WTC11 (cell line): ENCODE measurements around the gene STX17. TPM values are rescaled to one million over a fixed set of nuclear protein-coding genes. Genes with fewer than 3 reads are reported as not detected.

Source experiments
- ATAC-seq: fragments of 200-7000 bp; cut with Tn5 transposase; 2 replicates; pipeline ENCODE4 v1.10.0; 2021; ENCODE audit warnings: mild to moderate bottlenecking, moderate library complexity
- CTCF ChIA-PET: fragments of 300-600 bp; sonication (Branson Sonifier 250); formaldehyde crosslinking; loops from one replicate; lab custom pipeline; 2021; ENCODE audit warnings: antibody characterized with exemption; lab: Charles Lee
- POLR2A ChIA-PET: fragments of 350-600 bp; sonication (Branson Sonifier 250); formaldehyde crosslinking; loops from one replicate; lab custom pipeline; 2021; ENCODE audit warnings: antibody characterized with exemption; lab: Charles Lee
- DNase-seq: peaks from one replicate; pipeline ENCODE4 v3.0.0; 2021; ENCODE audit warnings: low spot score
- H3K27ac Mint-ChIP-seq: 2 replicates; pipeline ENCODE4 v1.8.0; 2021; ENCODE audit warnings: mixed read lengths
- H3K27me3 Mint-ChIP-seq: 2 replicates; pipeline ENCODE4 v1.8.0; 2021; ENCODE audit warnings: low read depth, mild to moderate bottlenecking, moderate library complexity, mixed read lengths
- H3K36me3 Mint-ChIP-seq: 2 replicates; pipeline ENCODE4 v1.8.0; 2021; ENCODE audit warnings: mixed read lengths
- H3K4me1 Mint-ChIP-seq: 2 replicates; pipeline ENCODE4 v1.8.0; 2022; ENCODE audit warnings: mixed read lengths
- H3K4me3 Mint-ChIP-seq: 2 replicates; pipeline ENCODE4 v1.8.0; 2021; ENCODE audit warnings: mild to moderate bottlenecking, moderate library complexity, mixed read lengths
- H3K9me3 Mint-ChIP-seq: 2 replicates; pipeline ENCODE4 v1.8.0; 2021; ENCODE audit warnings: mixed read lengths
- CTCF ChIP-seq: fragments of 200-600 bp; IDR thresholded peaks from 2 replicates; pipeline ENCODE4 v1.8.0; 2022; ENCODE audit warnings: antibody characterized with exemption
- E2F5 ChIP-seq: sonication (generic); formaldehyde crosslinking; IDR thresholded peaks from 2 replicates; pipeline ENCODE4 v1.8.1; 2022; ENCODE audit warnings: mild to moderate bottlenecking, moderate library complexity, missing genetic modification reagents
- NFE2L1 ChIP-seq: sonication (generic); formaldehyde crosslinking; IDR thresholded peaks from 2 replicates; pipeline ENCODE4 v1.8.1; 2023; ENCODE audit warnings: missing genetic modification reagents
- RELA ChIP-seq: sonication (generic); formaldehyde crosslinking; IDR thresholded peaks from 2 replicates; pipeline ENCODE4 v1.8.1; 2022; ENCODE audit warnings: missing genetic modification reagents, mild to moderate bottlenecking, borderline replicate concordance
- TEAD1 ChIP-seq: sonication (generic); formaldehyde crosslinking; IDR thresholded peaks from 2 replicates; pipeline ENCODE4 v1.8.0; 2022; ENCODE audit warnings: mild to moderate bottlenecking, missing genetic modification reagents
- TEAD4 ChIP-seq: sonication (generic); formaldehyde crosslinking; IDR thresholded peaks from 2 replicates; pipeline ENCODE4 v1.8.0; 2022; ENCODE audit warnings: mild to moderate bottlenecking, missing genetic modification reagents
- ZNF512 ChIP-seq: sonication (generic); formaldehyde crosslinking; IDR thresholded peaks from 2 replicates; pipeline ENCODE4 v1.8.1; 2022; ENCODE audit warnings: missing genetic modification reagents, borderline replicate concordance
- ZNF532 ChIP-seq: fragments of 250-450 bp; sonication (Bioruptor Pico); IDR thresholded peaks from 2 replicates; pipeline ENCODE4 v1.9.0; 2021; ENCODE audit warnings: mild to moderate bottlenecking, borderline replicate concordance
- ZSCAN18 ChIP-seq: fragments of 250-450 bp; sonication (Bioruptor Pico); IDR thresholded peaks from 2 replicates; pipeline ENCODE4 v2.1.2; 2022; ENCODE audit warnings: mild to moderate bottlenecking, moderate library complexity
- total RNA-seq: library from RNA; stranded (reverse); gene quantifications from 3 replicates; pipeline ENCODE4 v1.2.3, GENCODE V29; 2021
- TF ChIP-seq, protein P1 (sequence below): sonication (generic); formaldehyde crosslinking; conservative IDR thresholded peaks from 2 replicates; pipeline ENCODE4 v1.8.1; 2022; ENCODE audit warnings: mild to moderate bottlenecking, missing genetic modification reagents

Gene STX17
- total RNA-seq, 1 experiment from 2014 or later, result 22.1 TPM

- Mint-ChIP-seq H3K4me1 (no peaks in the 10 kb centered on the region), H3K4me3 (no peak overlapping the region), H3K36me3 (no peaks in the 10 kb centered on the region)
- no peak for ATAC-seq
- no peak for DNase-seq
- POLR2A ChIA-PET, result interaction anchor here (0.6 kb wide), 1 partner anchor 64 kb away, joined by 3 read pairs; no protein-coding TSS in a partner anchor
- TF ChIP-seq ZNF532 (CRISPR knock-in tag), result no peak
- TF ChIP-seq ZNF512 (CRISPR knock-in tag), result no peak
- TF ChIP-seq, all 79 proteins: peak for 0
- Mint-ChIP-seq H3K9me3 (no peaks in the 10 kb centered on the region), H3K27ac (no peak overlapping the region), H3K27me3 (no peaks in the 10 kb centered on the region)
- CTCF ChIA-PET, result no interaction called here
Observed at GRCh38 chr9:99876190-99876589, 30.3 kb upstream of the STX17 start.

- ChIA-PET POLR2A (no interaction called here), CTCF (no interaction called here)
- Mint-ChIP-seq H3K9me3 (0 out of 2 replicates have a peak, but pooled peaks cover 3% of the 10 kb centered on the region), H3K4me1 (no peaks in the 10 kb centered on the region), H3K4me3 (no peak overlapping the region), H3K27me3 (no peaks in the 10 kb centered on the region), H3K27ac (no peak overlapping the region), H3K36me3 (no peaks in the 10 kb centered on the region)
- no peak for ATAC-seq
- DNase-seq, result no peak
- TF ChIP-seq ZSCAN18 (CRISPR knock-in tag), result no peak
- no peak for TF ChIP-seq TEAD1 (CRISPR knock-in tag)
- TF ChIP-seq, protein P1, sequence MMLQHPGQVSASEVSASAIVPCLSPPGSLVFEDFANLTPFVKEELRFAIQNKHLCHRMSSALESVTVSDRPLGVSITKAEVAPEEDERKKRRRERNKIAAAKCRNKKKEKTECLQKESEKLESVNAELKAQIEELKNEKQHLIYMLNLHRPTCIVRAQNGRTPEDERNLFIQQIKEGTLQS (CRISPR knock-in tag), result no peak
- no peak for TF ChIP-seq NFE2L1 (CRISPR knock-in tag)
- no peak for TF ChIP-seq RELA (CRISPR knock-in tag)
- TF ChIP-seq TEAD4 (CRISPR knock-in tag), result no peak
Observed at GRCh38 chr9:99878651-99879050, 27.8 kb upstream of the STX17 start.

GRCh38 chr9:99881769-99882168, 24.7 kb upstream of the STX17 start:
- Mint-ChIP-seq H3K36me3 (no peaks in the 10 kb centered on the region), H3K4me3 (no peak overlapping the region), H3K9me3 (0 out of 2 replicates have a peak, but pooled peaks cover 3% of the 10 kb centered on the region), H3K4me1 (no peaks in the 10 kb centered on the region), H3K27me3 (no peaks in the 10 kb centered on the region), H3K27ac (no peak overlapping the region)
- ChIA-PET POLR2A (no interaction called here), CTCF (no interaction called here)
- TF ChIP-seq ZNF532 (CRISPR knock-in tag), result no peak
- TF ChIP-seq CTCF, result no peak
- no peak for TF ChIP-seq E2F5 (CRISPR knock-in tag)
- no peak for ATAC-seq
- no peak for DNase-seq
